H1 (cell line): ENCODE results near the gene AQP12A. TPM values are rescaled to one million over a fixed set of nuclear protein-coding genes. Genes with fewer than 3 reads are reported as not detected.

Experiments
- CTCF ChIA-PET: fragments of 300-600 bp; sonication (Branson Sonifier 250); formaldehyde crosslinking; loops from one replicate; lab custom pipeline; 2021; ENCODE audit not compliant: partially characterized antibody; lab: Charles Lee
- POLR2A ChIA-PET: fragments of 300-600 bp; sonication (Branson Sonifier 250); formaldehyde crosslinking; loops from one replicate; lab custom pipeline; 2021; ENCODE audit warnings: inconsistent platforms; ENCODE audit not compliant: partially characterized antibody; lab: Charles Lee
- DNase-seq, 2 experiments: peaks; one replicate each; pipeline versions ENCODE4 v3.0.0 to v3.0.0-alpha.2; 2010 to 2022; ENCODE audit warnings: low spot score in 2 of 2, low read depth in 1 of 2, mixed read lengths in 1 of 2
- FAIRE-seq: peaks from 2 replicates; lab custom pipeline; 2011; peaks lifted over from hg19 to GRCh38; lab: Jason Lieb, UNC
- H2AFZ ChIP-seq: 2 replicates; pipeline ENCODE4 v1.8.1; 2012; ENCODE audit warnings: low read length, inconsistent platforms
- H2AK5ac ChIP-seq: 2 replicates; pipeline ENCODE4 v1.6.1; 2013; ENCODE audit warnings: low read depth, low read length
- H2BK120ac ChIP-seq: replicated peaks from 2 replicates; pipeline ENCODE3; 2013; ENCODE audit warnings: low read depth, low read length, inconsistent platforms
- H2BK12ac ChIP-seq: 2 replicates; pipeline ENCODE4 v1.6.1; 2013; ENCODE audit warnings: low read depth, low read length
- H2BK15ac ChIP-seq: 2 replicates; pipeline ENCODE4 v1.6.1; 2013; ENCODE audit warnings: low read length
- H2BK20ac ChIP-seq: 2 replicates; pipeline ENCODE4 v1.6.1; 2013; ENCODE audit warnings: low read length
- H2BK5ac ChIP-seq: 2 replicates; pipeline ENCODE4 v1.6.1; 2013; ENCODE audit warnings: low read depth, low read length
- H3K14ac ChIP-seq: 2 replicates; pipeline ENCODE4 v1.6.1; 2013; ENCODE audit warnings: inconsistent platforms; ENCODE audit not compliant: insufficient read length
- H3K18ac ChIP-seq: 2 replicates; pipeline ENCODE4 v1.6.1; 2013; ENCODE audit warnings: low read length; ENCODE audit errors: extremely low read depth
- H3K23ac ChIP-seq: 2 replicates; pipeline ENCODE4 v1.6.1; 2013; ENCODE audit warnings: inconsistent platforms; ENCODE audit not compliant: insufficient read length
- H3K23me2 ChIP-seq: 2 replicates; pipeline ENCODE4 v1.6.1; 2013; ENCODE audit warnings: low read depth, low read length
- H3K27ac ChIP-seq: 2 replicates; pipeline ENCODE4 v1.6.1; 2011; ENCODE audit warnings: low read depth, low read length, inconsistent platforms
- H3K27me3 ChIP-seq, 4 experiments: replicated peaks in 1 of 4; 1 replicate in 1 of 4; 2 replicates in 3 of 4; pipeline versions ENCODE4 v1.6.1 to v1.8.1; 2011 to 2013; ENCODE audit warnings: low read length in 3 of 4, mild to moderate bottlenecking in 3 of 4, inconsistent platforms in 2 of 4, mixed read lengths in 2 of 4, moderate library complexity in 1 of 4; ENCODE audit not compliant: control insufficient read depth in 3 of 4, insufficient read depth in 3 of 4; ENCODE audit errors: extremely low read depth in 1 of 4
- H3K36me3 ChIP-seq, 4 experiments: 2 replicates each; pipeline versions ENCODE4 v1.6.1 to v1.8.1; 2011 to 2013; ENCODE audit warnings: mild to moderate bottlenecking in 4 of 4, low read length in 3 of 4, moderate library complexity in 2 of 4, control low read depth in 1 of 4, inconsistent platforms in 1 of 4; ENCODE audit not compliant: insufficient read depth in 4 of 4, control insufficient read depth in 2 of 4
- H3K4ac ChIP-seq: replicated peaks from 2 replicates; pipeline ENCODE3; 2013; ENCODE audit warnings: low read length, low read depth, mixed read lengths, inconsistent platforms; ENCODE audit not compliant: insufficient read length
- H3K4me1 ChIP-seq, 4 experiments: replicated peaks in 1 of 4; 1 replicate in 1 of 4; 2 replicates in 3 of 4; pipeline versions ENCODE4 v1.6.1 to v1.8.1; 2011 to 2013; ENCODE audit warnings: low read length in 3 of 4, inconsistent platforms in 2 of 4, mixed read lengths in 1 of 4; ENCODE audit not compliant: insufficient read depth in 4 of 4, control insufficient read depth in 3 of 4
- H3K4me2 ChIP-seq, 2 experiments: 2 replicates each; pipeline versions ENCODE4 v1.6.1 to v1.8.1; 2011 to 2013; ENCODE audit warnings: low read depth in 2 of 2, low read length in 2 of 2, control low read depth in 1 of 2, inconsistent platforms in 1 of 2, mild to moderate bottlenecking in 1 of 2; ENCODE audit not compliant: insufficient read depth in 1 of 2
- H3K4me3 ChIP-seq, 4 experiments: fragments of 200-600, 300-600 bp in 1 of 4; sonication (generic), shearing (Covaris generic), sonication (Bioruptor Twin) in 1 of 4; 2 replicates each; pipeline versions ENCODE4 v1.5.1 to v1.8.1; 2011 to 2016; ENCODE audit warnings: low read length in 4 of 4, low read depth in 3 of 4, control low read depth in 2 of 4, inconsistent platforms in 2 of 4, mild to moderate bottlenecking in 2 of 4, mixed read lengths in 1 of 4, moderate library complexity in 1 of 4; ENCODE audit not compliant: insufficient read depth in 2 of 4; ENCODE audit errors: extremely low read depth in 1 of 4
- H3K56ac ChIP-seq: replicated peaks from 2 replicates; pipeline ENCODE3; 2013; ENCODE audit warnings: low read depth, mild to moderate bottlenecking, mixed read lengths, low read length, inconsistent platforms; ENCODE audit not compliant: insufficient read length
- H3K79me1 ChIP-seq: 2 replicates; pipeline ENCODE4 v1.6.1; 2013; ENCODE audit warnings: low read depth, low read length, control low read depth
- H3K79me2 ChIP-seq, 2 experiments: 2 replicates each; pipeline versions ENCODE4 v1.6.1 to v1.8.1; 2012 to 2013; ENCODE audit warnings: low read length in 2 of 2, mild to moderate bottlenecking in 2 of 2, inconsistent platforms in 1 of 2; ENCODE audit not compliant: insufficient read depth in 2 of 2, control insufficient read depth in 1 of 2
- H3K9ac ChIP-seq, 4 experiments: replicated peaks in 1 of 4; 1 replicate in 1 of 4; 2 replicates in 3 of 4; pipeline versions ENCODE4 v1.6.1 to v1.8.1; 2011 to 2013; ENCODE audit warnings: low read depth in 3 of 4, low read length in 3 of 4, control low read depth in 2 of 4, mild to moderate bottlenecking in 2 of 4, moderate library complexity in 2 of 4, inconsistent platforms in 1 of 4; ENCODE audit errors: extremely low read depth in 1 of 4
- H3K9me3 ChIP-seq, 2 experiments: 2 replicates each; pipeline versions ENCODE4 v1.6.1 to v1.8.1; 2012 to 2013; ENCODE audit warnings: mild to moderate bottlenecking in 2 of 2, moderate library complexity in 2 of 2, control low read depth in 1 of 2, inconsistent platforms in 1 of 2, low read depth in 1 of 2, low read length in 1 of 2, mixed read lengths in 1 of 2; ENCODE audit not compliant: insufficient read depth in 2 of 2
- H4K20me1 ChIP-seq, 2 experiments: replicated peaks in 1 of 2; 2 replicates each; pipeline versions ENCODE3 to v1.8.1; 2011 to 2013; ENCODE audit warnings: inconsistent platforms in 2 of 2, low read length in 2 of 2, mild to moderate bottlenecking in 1 of 2; ENCODE audit not compliant: insufficient read depth in 2 of 2, control insufficient read depth in 1 of 2
- H4K5ac ChIP-seq: 2 replicates; pipeline ENCODE4 v1.6.1; 2013; ENCODE audit warnings: low read length, low read depth, mixed read lengths, inconsistent platforms; ENCODE audit not compliant: insufficient read length
- H4K8ac ChIP-seq: 2 replicates; pipeline ENCODE4 v1.8.0; 2013; ENCODE audit warnings: mild to moderate bottlenecking, moderate library complexity, low read length, inconsistent platforms; ENCODE audit not compliant: insufficient read depth; ENCODE audit errors: extremely low read depth
- H4K91ac ChIP-seq: replicated peaks from 2 replicates; pipeline ENCODE3; 2013; ENCODE audit warnings: low read length, mixed read lengths, inconsistent platforms; ENCODE audit not compliant: insufficient read length
- EZH2 ChIP-seq: fragments of 200-600 bp; sonication (generic); IDR thresholded peaks from 2 replicates; pipeline ENCODE4 v1.7.1; 2012; ENCODE audit warnings: low read depth, mild to moderate bottlenecking, moderate library complexity, low read length, inconsistent platforms; ENCODE audit not compliant: severe bottlenecking
- JUN ChIP-seq: IDR thresholded peaks from 2 replicates; pipeline ENCODE4 v1.6.1; 2011; ENCODE audit warnings: low read depth, mild to moderate bottlenecking, improper control_type of control experiment, low read length
- MAX ChIP-seq: IDR thresholded peaks from 2 replicates; pipeline ENCODE4 v1.6.1; 2012; ENCODE audit warnings: inconsistent platforms
- PHF8 ChIP-seq: fragments of 200-600 bp; sonication (generic); conservative IDR thresholded peaks from 2 replicates; pipeline ENCODE4 v1.7.1; 2012; ENCODE audit warnings: low read depth, mild to moderate bottlenecking, inconsistent platforms, low read length, moderate library complexity
- RNF2 ChIP-seq: fragments of 200-900, 300-1000 bp; sonication (generic); IDR thresholded peaks from 2 replicates; pipeline ENCODE4 v1.7.1; 2016; ENCODE audit warnings: borderline replicate concordance, low read depth, mild to moderate bottlenecking, antibody characterized with exemption, low read length; ENCODE audit not compliant: poor library complexity, severe bottlenecking; ENCODE audit errors: missing control alignments
- SIRT6 ChIP-seq: IDR thresholded peaks from one replicate; pipeline ENCODE4 v1.7.1; 2012; ENCODE audit warnings: low read length, inconsistent platforms
- SUZ12 ChIP-seq: fragments of 200-600 bp; sonication (generic); IDR thresholded peaks from 2 replicates; pipeline ENCODE4 v1.6.1; 2012; ENCODE audit warnings: mild to moderate bottlenecking, inconsistent platforms, low read length, moderate library complexity, mixed read lengths
- TBP ChIP-seq: IDR thresholded peaks from 2 replicates; pipeline ENCODE4 v1.6.1; 2011; ENCODE audit warnings: low read depth, low read length, improper control_type of control experiment
- WGBS, 2 experiments: shearing (Covaris generic) in 1 of 2; methylation state at CpG; one replicate each; pipeline versions ENCODE4 v1.1.6 to v1.1.7; 2013 to 2015; ENCODE audit warnings: low lambda C conversion rate in 2 of 2, mixed read lengths in 2 of 2, inconsistent platforms in 1 of 2, low coverage in 1 of 2, missing lambda C conversion rate in 1 of 2; ENCODE audit not compliant: insufficient replicate concordance in 2 of 2, insufficient coverage in 1 of 2, insufficient read length in 1 of 2; ENCODE audit errors: extremely low coverage in 1 of 2, missing lambda C conversion rate in 1 of 2; 5-methylcytosine and 5-hydroxymethylcytosine counted together
- polyA plus RNA-seq, 7 experiments: library from polyadenylated mRNA; depleted of rRNA in 3 of 7; stranded (reverse) in 5 of 7; unstranded in 2 of 7; fragments of >200 nt in 5 of 7; fragments of 200-250 nt in 2 of 7; gene quantifications; 1 replicate in 5 of 7; 2 replicates in 1 of 7; 4 replicates in 1 of 7; pipeline versions ENCODE4 v1.2.1 to v1.2.3, GENCODE V29; 2011 to 2013; ENCODE audit warnings: missing spikeins in 2 of 7, mixed read lengths in 2 of 7
- total RNA-seq: library from RNA; stranded (reverse); fragmentation: NEBNext Ultra II Directional; extraction: Animal tissue kit (Norgen Biotek cat#: 25700); gene quantifications from 2 replicates; pipeline ENCODE4 v1.2.1, GENCODE V29; 2021

The AQP12A gene
- total and polyA plus RNA-seq, 2 of the 8 experiments (the other 6 are each of a cell fraction or from before 2014, with no cell fraction given) = not detected

- Histone ChIP-seq H3K4me2 (peak overlapping the region; percentile 17 to 38; a peak in 1 of 4 replicates), H3K9ac (no peak overlapping the region), H2AFZ (no peak overlapping the region), H3K79me1 (no peaks in the 10 kb centered on the region), H3K9me3 (no peaks in the 10 kb centered on the region), H4K8ac (0 out of 2 replicates have a peak overlapping the region, but pooled peaks have one; percentile 77), H3K27me3 (0 out of 7 replicates have a peak, but pooled peaks cover 0 to 6% (median 0%) of the 10 kb centered on the region in 4 experiments), H2BK5ac (no peak overlapping the region), H3K18ac (no peak overlapping the region), H3K56ac (no peak overlapping the region), H3K27ac (no peak overlapping the region), H2BK120ac (no peak overlapping the region), H4K91ac (no peak overlapping the region), H3K4me3 (no peak overlapping the region; a peak in 1 of 8 replicates), H2BK15ac (no peak overlapping the region), H3K4ac (no peak overlapping the region), H4K5ac (no peak overlapping the region), H3K14ac (no peak overlapping the region), H3K36me3 (no peaks in the 10 kb centered on the region), H3K23me2 (peaks cover 2% of the 10 kb centered on the region; the same call in 1 of the 2 replicates), H3K23ac (no peak overlapping the region), H2BK20ac (no peak overlapping the region), H2BK12ac (no peak overlapping the region), H3K79me2 (no peaks in the 10 kb centered on the region), H2AK5ac (no peak overlapping the region), H4K20me1 (no peaks in the 10 kb centered on the region), H3K4me1 (no peaks in the 10 kb centered on the region)
- CTCF ChIA-PET = no interaction called here
- DNase-seq (peak in 1 of 2 experiments; percentile 44), FAIRE-seq (no peak)
- WGBS, 2 experiments = 89% methylated on average over 27 of the region's 46 CpGs; no CpG with 5 or more reads in 1 of the 2 experiments
- POLR2A ChIA-PET = no interaction called here
- no peak for TF ChIP-seq JUN
- TF ChIP-seq EZH2 = no peak
- no peak for TF ChIP-seq TBP
- TF ChIP-seq PHF8 = no peak
- no peak for TF ChIP-seq SIRT6
- no peak for TF ChIP-seq RNF2
- no peak for TF ChIP-seq SUZ12
- no peak for TF ChIP-seq MAX
Observed at GRCh38 chr2:240672076-240672700, 19.5 kb upstream of the AQP12A start.
